Urothelium cell line (cell line): ENCODE data around the gene EPS8L2.

Experiments
- DNase-seq: peaks from one replicate; pipeline ENCODE4 v3.0.0; 2011; ENCODE audit warnings: low spot score, mixed read lengths
- FAIRE-seq: peaks from 2 replicates; lab custom pipeline; 2011; peaks lifted over from hg19 to GRCh38; lab: Jason Lieb, UNC

EPS8L2 gene

DNA sequence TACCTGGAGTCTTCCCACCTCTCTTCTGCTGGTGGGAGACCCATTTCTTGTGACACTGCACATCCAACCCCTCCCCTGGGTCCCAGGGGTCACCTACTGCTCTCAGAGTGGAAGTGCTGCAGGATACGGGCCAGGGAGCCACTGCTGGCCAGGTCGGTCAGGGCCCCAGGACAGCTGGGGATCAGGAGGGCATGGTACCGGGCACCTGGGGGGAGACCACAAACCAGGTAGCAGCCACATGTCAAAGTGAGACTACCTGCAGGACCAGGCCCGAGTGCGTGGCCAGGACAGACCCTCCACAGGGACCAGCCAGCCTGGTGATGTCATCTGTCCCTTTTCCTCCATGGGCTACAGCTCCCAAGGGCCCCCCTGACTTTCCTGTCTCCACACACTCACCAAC, 67.4 kb downstream of the EPS8L2 start:
- DNase-seq (no peak), FAIRE-seq (no peak)

DNA sequence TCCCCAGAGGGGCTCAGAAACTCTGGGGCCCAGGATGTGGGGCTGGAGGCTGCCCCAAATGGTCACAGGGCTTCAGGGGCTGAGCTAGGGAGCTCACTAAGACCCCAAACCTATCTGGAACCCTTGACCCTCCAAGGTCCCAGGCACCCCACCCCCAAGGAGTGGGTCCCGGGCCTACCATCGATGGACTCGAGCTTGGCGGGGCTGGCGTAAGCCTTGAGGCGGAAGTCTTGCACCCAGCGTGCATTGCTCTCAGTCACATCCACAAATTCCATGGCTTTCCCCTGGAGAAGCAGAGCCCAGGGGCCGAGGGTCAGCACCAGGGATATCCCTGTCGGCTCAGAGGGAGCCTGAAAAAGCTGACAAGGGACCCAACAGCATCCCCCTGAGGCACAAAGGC, 67.8 kb downstream of the EPS8L2 start:
- DNase-seq, result no peak
- no peak for FAIRE-seq

DNA sequence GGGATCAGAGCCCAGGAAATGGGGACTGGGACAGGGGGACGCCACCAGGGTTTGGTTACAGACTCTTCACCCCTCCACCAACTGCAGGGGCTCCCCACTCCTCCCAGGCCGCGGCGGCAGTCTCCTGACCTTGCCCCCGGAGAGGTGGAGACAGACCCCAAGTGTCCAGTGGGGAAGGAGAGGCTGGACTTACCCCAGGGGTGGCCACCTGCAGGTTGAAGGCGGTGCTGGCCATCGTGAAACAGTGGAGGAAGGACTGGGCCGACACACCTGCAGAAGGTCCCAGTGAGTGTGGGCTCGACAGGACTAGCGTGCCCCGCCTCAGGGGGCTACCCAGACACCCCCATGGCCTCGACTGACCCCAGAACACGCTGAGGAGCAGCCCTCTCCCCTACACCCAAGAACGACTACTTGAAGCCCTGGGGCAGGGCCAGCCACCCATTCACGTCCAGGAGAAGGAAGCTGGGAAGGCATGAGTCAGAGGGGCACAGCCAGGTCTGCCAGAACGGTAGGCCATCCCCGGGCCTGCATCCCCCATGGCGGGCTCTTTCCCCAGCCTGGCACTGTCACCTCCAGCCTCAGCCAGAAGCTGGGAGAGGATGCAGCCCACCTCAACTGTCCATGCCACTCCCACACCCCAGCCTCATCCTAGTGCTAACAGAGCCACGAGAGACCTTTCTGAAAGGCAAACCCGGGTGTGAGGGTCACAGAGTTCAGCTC, 69.0 kb downstream of the EPS8L2 start:
- no peak for FAIRE-seq
- DNase-seq, result no peak

DNA sequence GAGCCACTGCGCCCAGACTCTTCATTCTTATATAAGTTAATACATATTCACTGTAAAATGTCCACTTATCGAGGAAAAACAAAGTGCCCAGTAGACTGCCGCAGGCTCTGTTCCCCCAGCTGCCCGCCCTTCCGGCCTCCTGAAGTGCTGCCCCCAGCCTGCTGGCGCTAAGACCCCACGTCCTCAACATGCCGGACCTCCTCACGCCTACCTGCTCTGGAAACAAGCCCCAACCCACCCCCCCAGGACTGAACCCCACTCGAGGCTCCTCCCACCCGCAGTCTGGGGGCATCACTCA, 70.2 kb downstream of the EPS8L2 start:
- DNase-seq, result no peak
- FAIRE-seq, result no peak

DNA sequence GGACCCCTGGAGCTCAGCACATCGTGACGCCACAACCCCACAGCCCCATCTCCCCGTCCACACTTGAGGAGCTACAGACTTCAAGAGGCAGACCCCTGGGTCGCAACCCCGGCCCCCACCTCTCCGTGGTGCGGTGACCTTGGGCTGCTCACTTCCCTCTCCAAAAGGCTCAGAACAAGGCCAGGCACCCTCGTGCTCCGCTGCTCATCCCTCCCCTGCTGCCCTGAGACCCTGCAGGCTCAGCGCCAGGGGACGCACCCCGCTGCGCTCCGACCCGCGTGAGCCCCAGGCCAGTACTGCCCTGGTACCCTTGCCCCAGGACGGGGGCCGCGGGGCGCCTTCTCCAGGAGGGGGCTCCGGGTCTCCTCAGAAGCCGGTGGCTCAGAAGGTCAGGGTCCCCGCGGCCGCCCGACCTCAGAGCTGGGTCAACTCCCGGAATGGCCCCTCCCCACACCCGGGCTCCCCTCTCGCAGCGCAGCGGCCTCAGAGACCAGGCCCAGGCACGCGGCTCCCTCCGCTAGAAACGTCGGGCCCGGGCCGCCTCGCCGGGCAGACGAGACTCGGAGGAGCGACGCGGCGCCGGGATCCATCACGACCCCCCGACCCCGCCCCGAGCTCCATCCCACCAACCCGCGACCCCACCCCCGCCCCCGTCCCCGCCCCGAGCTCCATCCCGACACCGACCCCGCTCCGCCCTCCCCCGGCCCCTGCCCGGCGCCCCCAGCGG, 70.7 kb downstream of the EPS8L2 start:
- no peak for DNase-seq
- no peak for FAIRE-seq
